Measurements from ENCODE around the gene CPA2.

- TF ChIP-seq POLR2A (IDR thresholded peaks at IDR 0.05; ENCODE audit: low read depth, low read length) (no peak), CTCF (conservative IDR thresholded peaks at IDR 0.05; ENCODE audit: low read depth, low read length) (no peak), CEBPB (IDR thresholded peaks at IDR 0.05; ENCODE audit: low read depth, low read length) (no peak), RAD21 (IDR thresholded peaks at IDR 0.05; ENCODE audit: low read length) (no peak), BHLHE40 (IDR thresholded peaks at IDR 0.05; ENCODE audit: low read depth, low read length) (no peak), MXI1 (IDR thresholded peaks at IDR 0.05; ENCODE audit: borderline replicate concordance, low read depth, low read length) (no peak), MAZ (IDR thresholded peaks at IDR 0.05; ENCODE audit: borderline replicate concordance, low read depth, low read length) (no peak), USF2 (IDR thresholded peaks at IDR 0.05; ENCODE audit: low read depth, low read length) (no peak), MAFK (IDR thresholded peaks at IDR 0.05; ENCODE audit: low read depth, low read length) (no peak), RFX5 (IDR thresholded peaks at IDR 0.05; ENCODE audit: low read depth, low read length) (no peak)
These were observed 70.8 kb downstream of the CPA2 start for GRCh38 chr7:130337410-130337971.
